K562 (cell line): ENCODE measurements around the gene CCDC3. TPM values are rescaled to one million over a fixed set of nuclear protein-coding genes. Genes with fewer than 3 reads are reported as not detected.

Source experiments
- ATAC-seq: fragments of 200-7000 bp; cut with Tn5 transposase; 3 replicates; pipeline ENCODE4 v1.9.1; 2020; ENCODE audit warnings: moderate library complexity
- BruUV-seq: library from RNA; stranded (reverse); fragments of 400-500 nt; replicated peaks from 2 replicates; lab custom pipeline; 2021; lab: Mats Ljungman, UMichigan
- CTCF ChIA-PET: fragments of 300-600 bp; formaldehyde crosslinking; extraction: SDS; loops from one replicate; lab custom pipeline; 2021; ENCODE audit warnings: low intra/inter-chr PET ratio; lab: Yijun Ruan, JAX
- POLR2A ChIA-PET: fragments of 300-600, 350-650 bp; sonication (Branson Sonifier 250); formaldehyde crosslinking; extraction: SDS; loops from one replicate; lab custom pipeline; 2021; ENCODE audit warnings: antibody characterized with exemption, inconsistent platforms; lab: Yijun Ruan, JAX
- DNase-seq, 4 experiments: peaks; one replicate each; pipeline versions ENCODE4 v3.0.0 to v3.0.0-alpha.2; 2011 to 2018; ENCODE audit warnings: low spot score in 3 of 4, mixed read lengths in 3 of 4; ENCODE audit errors: extremely low read depth in 1 of 4
- FAIRE-seq: peaks from 2 replicates; lab custom pipeline; 2011; peaks lifted over from hg19 to GRCh38; lab: Jason Lieb, UNC
- H2AFZ ChIP-seq: 2 replicates; pipeline ENCODE4 v1.6.0; 2011; ENCODE audit warnings: low read depth, low read length, control low read depth, inconsistent platforms
- H3K27ac ChIP-seq: fragments of 200-600 bp; 3 replicates; pipeline ENCODE4 v1.8.0; 2011; ENCODE audit warnings: low read depth, mild to moderate bottlenecking, control low read depth, inconsistent platforms, low read length, moderate library complexity, mixed read lengths; ENCODE audit errors: extremely low read depth
- H3K27me3 ChIP-seq, 2 experiments: fragments of 300-600 bp in 1 of 2; 2 replicates in 1 of 2; 3 replicates in 1 of 2; pipeline versions ENCODE4 v1.6.0 to v1.8.0; 2011; ENCODE audit warnings: inconsistent platforms in 2 of 2, low read length in 2 of 2, mild to moderate bottlenecking in 1 of 2, mixed read lengths in 1 of 2, moderate library complexity in 1 of 2; ENCODE audit not compliant: control insufficient read depth in 2 of 2, insufficient read depth in 2 of 2
- H3K36me3 ChIP-seq: fragments of 300-600 bp; 3 replicates; pipeline ENCODE4 v1.8.0; 2011; ENCODE audit warnings: mild to moderate bottlenecking, low read length, inconsistent platforms; ENCODE audit not compliant: control insufficient read depth, insufficient read depth
- H3K4me1 ChIP-seq, 2 experiments: fragments of 200-600 bp in 1 of 2; replicated peaks in 1 of 2; 2 replicates in 1 of 2; 3 replicates in 1 of 2; pipeline versions ENCODE4 v1.5.1 to v1.8.0; 2011; ENCODE audit warnings: inconsistent platforms in 2 of 2, low read length in 2 of 2, mild to moderate bottlenecking in 1 of 2, mixed read lengths in 1 of 2, moderate library complexity in 1 of 2; ENCODE audit not compliant: control insufficient read depth in 2 of 2, insufficient read depth in 2 of 2
- H3K4me2 ChIP-seq: 2 replicates; pipeline ENCODE4 v1.6.1; 2011; ENCODE audit warnings: low read length, control low read depth, inconsistent platforms, mixed read lengths; ENCODE audit not compliant: insufficient read depth
- H3K4me3 ChIP-seq: fragments of 200-600 bp; sonication (generic), shearing (Covaris generic); 2 replicates; pipeline ENCODE4 v1.5.1; 2016; ENCODE audit warnings: control low read depth, inconsistent platforms
- H3K79me2 ChIP-seq: fragments of 200-600 bp; 3 replicates; pipeline ENCODE4 v1.8.0; 2011; ENCODE audit warnings: low read length, inconsistent platforms; ENCODE audit not compliant: control insufficient read depth, insufficient read depth
- H3K9ac ChIP-seq, 2 experiments: 2 replicates each; pipeline versions ENCODE4 v1.6.0 to v1.6.1; 2011; ENCODE audit warnings: low read depth in 2 of 2, low read length in 2 of 2, control low read depth in 1 of 2, inconsistent platforms in 1 of 2, mild to moderate bottlenecking in 1 of 2, mixed read lengths in 1 of 2; ENCODE audit not compliant: insufficient read depth in 1 of 2
- H3K9me1 ChIP-seq: one replicate; pipeline ENCODE4 v1.6.0; 2011; ENCODE audit warnings: inconsistent platforms, mild to moderate bottlenecking, low read length, moderate library complexity; ENCODE audit not compliant: control insufficient read depth, insufficient read depth
- H3K9me3 ChIP-seq: replicated peaks from 2 replicates; pipeline ENCODE4 v1.5.1; 2011; ENCODE audit warnings: low read depth, low read length, inconsistent platforms; ENCODE audit not compliant: control insufficient read depth, insufficient read depth
- H4K20me1 ChIP-seq: replicated peaks from 2 replicates; pipeline ENCODE4 v1.6.1; 2011; ENCODE audit warnings: low read length, inconsistent platforms, mixed read lengths; ENCODE audit not compliant: control insufficient read depth, insufficient read depth
- ARID4B ChIP-seq: sonication (generic); formaldehyde crosslinking; IDR thresholded peaks from 2 replicates; pipeline ENCODE4 v1.8.0; 2022; ENCODE audit warnings: mild to moderate bottlenecking, missing genetic modification reagents
- CHD4 ChIP-seq: fragments of 200-600 bp; sonication (generic); IDR thresholded peaks from 3 replicates; pipeline ENCODE4 v1.6.1; 2012; ENCODE audit warnings: low read depth, mild to moderate bottlenecking, mixed read lengths, low read length, inconsistent platforms; ENCODE audit not compliant: insufficient read depth, insufficient replicate concordance, poor library complexity, severe bottlenecking
- CTCF ChIP-seq, 3 experiments: IDR thresholded peaks in 2 of 3; conservative IDR thresholded peaks in 1 of 3; 2 replicates each; pipeline ENCODE4 v1.5.1; 2011 to 2012; ENCODE audit warnings: low read length in 3 of 3, mild to moderate bottlenecking in 3 of 3, control low read depth in 2 of 3, improper control_type of control experiment in 1 of 3, inconsistent platforms in 1 of 3, low read depth in 1 of 3, mixed read lengths in 1 of 3, moderate library complexity in 1 of 3; ENCODE audit not compliant: insufficient read depth in 2 of 3
- IFI16 ChIP-seq: fragments of 250-450 bp; sonication (Bioruptor Pico); IDR thresholded peaks from 2 replicates; pipeline ENCODE4 v2.1.2; 2022; ENCODE audit warnings: mild to moderate bottlenecking, inconsistent platforms
- MTA3 ChIP-seq: fragments of 450-650 bp; formaldehyde crosslinking; IDR thresholded peaks from 2 replicates; pipeline ENCODE4 v1.6.1; 2017; ENCODE audit warnings: mild to moderate bottlenecking, borderline replicate concordance
- ZBTB26 ChIP-seq: fragments of 450-650 bp; formaldehyde crosslinking; IDR thresholded peaks from 2 replicates; pipeline ENCODE4 v1.4.0; 2022; ENCODE audit warnings: missing genetic modification characterization
- ZNF584 ChIP-seq: fragments of 200-800 bp; sonication (Bioruptor generic); IDR thresholded peaks from 2 replicates; pipeline ENCODE4 v1.6.1; 2016; ENCODE audit warnings: low read depth, mild to moderate bottlenecking, missing genetic modification characterization, missing compliant biosample characterization
- ZNF586 ChIP-seq: fragments of 450-650 bp; formaldehyde crosslinking; conservative IDR thresholded peaks from 2 replicates; pipeline ENCODE4 v1.4.0; 2020; ENCODE audit warnings: mild to moderate bottlenecking, moderate library complexity
- WGBS: fragments of 100-300 bp; shearing (Covaris generic); methylation state at CpG from one replicate; pipeline ENCODE4 v1.1.6; 2016; ENCODE audit warnings: low coverage, mixed read lengths; ENCODE audit not compliant: insufficient coverage; ENCODE audit errors: missing lambda C conversion rate; 5-methylcytosine and 5-hydroxymethylcytosine counted together
- in situ Hi-C: fragments of 300-500 bp; cut with MboI; formaldehyde crosslinking; loops from 4 replicates; pipeline ENCODE4 v1.15.0; 2018; ENCODE audit warnings: inconsistent platforms, mixed read lengths
- intact Hi-C: fragments of 100-400 bp; cut with micrococcal nuclease; formaldehyde crosslinking; loops from 2 replicates; pipeline ENCODE4 v1.14.2; 2022
- polyA plus RNA-seq, 8 experiments: library from polyadenylated mRNA; depleted of rRNA in 4 of 8; stranded (reverse) in 5 of 8; unstranded in 3 of 8; fragments of >200 nt; fragmentation: Nextera tagmentation in 2 of 8; fragmentation: Illumina TruSeq in 1 of 8; extraction: Ambion mirVana in 2 of 8; extraction: Trizol in 1 of 8; gene quantifications; 2 replicates each; pipeline versions ENCODE4 v1.2.1 to v1.2.3, GENCODE V29; 2011 to 2014; ENCODE audit warnings: inconsistent platforms in 1 of 8, missing spikeins in 1 of 8
- total RNA-seq, 7 experiments: library from RNA; depleted of rRNA in 6 of 7; stranded (reverse); fragments of >200 nt in 6 of 7; fragmentation: Illumina TruSeq in 2 of 7; extraction: Trizol in 2 of 7; gene quantifications; 2 replicates each; pipeline versions ENCODE4 v1.2.1 to v1.2.3, GENCODE V29; 2011 to 2021; ENCODE audit warnings: low replicate concordance in 1 of 7

Gene CCDC3
- total and polyA plus RNA-seq, 9 of the 15 experiments (the other 6 are each of a cell fraction or from before 2014, with no cell fraction given), result not detected

GRCh38 chr10:12902135-12902572 is 99.4 kb downstream of the CCDC3 start (continued):
- TF ChIP-seq CTCF (IDR thresholded peaks at IDR 0.05 in 2 of 3, conservative IDR thresholded peaks at IDR 0.05 in 1 of 3; ENCODE audit: insufficient read depth in 2 of 3, low read depth in 1 of 3, low read length in 3 of 3) (peak; percentile 63 to 78 (median 75)), ZNF586 (CRISPR knock-in tag) (no peak), ZBTB26 (CRISPR knock-in tag) (no peak), ZNF584 (CRISPR knock-in tag) (no peak)

GRCh38 chr10:12899546-12899945 is 102.0 kb downstream of the CCDC3 start:
- DNase-seq, result no peak
- POLR2A ChIA-PET, result interaction anchor here (0.9 kb wide), 1 partner anchor 8 kb away, joined by 3 read pairs; no protein-coding TSS in a partner anchor
- H3K4me2 ChIP-seq, result no peak overlapping the region
- H2AFZ ChIP-seq, result no peak overlapping the region
- H3K36me3 ChIP-seq, result no peaks in the 10 kb centered on the region
- CTCF ChIA-PET, result no interaction called here
- no peak overlapping the region for H3K4me3 ChIP-seq
- no peak overlapping the region for H3K9ac ChIP-seq
- H4K20me1 ChIP-seq, result no peaks in the 10 kb centered on the region; the same call in 1 of the 2 replicates
- no peaks in the 10 kb centered on the region for H3K9me3 ChIP-seq
- H3K79me2 ChIP-seq, result no peaks in the 10 kb centered on the region
- BruUV-seq, result no TSS peak
- intact Hi-C loops (no loop called here), in situ Hi-C loops (no loop called here)
- no peak overlapping the region for H3K27ac ChIP-seq
- peaks cover 11 to 28% of the 10 kb centered on the region in 2 experiments; a peak in 4 of 5 replicates for H3K27me3 ChIP-seq
- H3K9me1 ChIP-seq, result no peaks in the 10 kb centered on the region
- ATAC-seq, result no peak
- H3K4me1 ChIP-seq, result no peaks in the 10 kb centered on the region
- FAIRE-seq, result no peak
- WGBS, result 0% methylated on average over 7 of the region's 7 CpGs
- TF ChIP-seq MTA3 (no peak), IFI16 (no peak), CHD4 (no peak), ZBTB26 (CRISPR knock-in tag) (no peak), ARID4B (no peak)
